Adrenal gland (tissue), 5 donors: ENCODE data around the gene TBC1D2B.

Experiments used
- CTCF ChIP-seq, 6 experiments: fragments of 450-650 bp in 4 of 6; fragments of 200-600 bp in 2 of 6; sonication (generic) in 1 of 6; IDR thresholded peaks; 1 replicate in 5 of 6; 2 replicates in 1 of 6; pipeline versions ENCODE4 v1.5.1 to v1.8.0; 2016 to 2021; ENCODE audit warnings: antibody characterized with exemption in 6 of 6, mild to moderate bottlenecking in 2 of 6, moderate library complexity in 1 of 6
- POLR2A ChIP-seq, 2 donors: fragments of 450-650 bp; IDR thresholded peaks; one replicate each; pipeline ENCODE4 v1.6.1; 2017; ENCODE audit warnings: antibody characterized with exemption in 2 of 2, mild to moderate bottlenecking in 2 of 2, moderate library complexity in 1 of 2
- donor health status: DM: no; HTN: no; CAD: no.

GRCh38 chr15:78046796-78047341, 30.6 kb downstream of the TBC1D2B start:
- TF ChIP-seq CTCF (IDR thresholded peaks at IDR 0.05) (no peak), POLR2A (IDR thresholded peaks at IDR 0.05) (no peak)
